K562 treated with DMSO at 1 percent for 12 hours (cell line): Measurements from ENCODE around the gene KCNK7. TPM values are rescaled to one million over a fixed set of nuclear protein-coding genes. Genes with fewer than 3 reads are reported as not detected.

Experiments used
- total RNA-seq: library from RNA; unstranded; fragments of 300-600 nt; gene quantifications from 2 replicates; pipeline ENCODE4 v1.2.3, GENCODE V29; 2022; ENCODE audit not compliant: insufficient read depth

KCNK7 gene
- not detected in 2 replicates for total RNA-seq

GRCh38 chr11:65595543-65596281 is at the start of gene KCNK7:
KCNK7 (minus strand) TSS chr11:65595800; CDS start chr11:65595772, 28 bp downstream.

GRCh38 chr11:65637794-65638419 is 42.3 kb upstream of the KCNK7 start, which contains the start of gene SIPA1:
SIPA1 (plus strand) TSS chr11:65638101; CDS start chr11:65640922, 2,821 bp downstream.

GRCh38 chr11:65615229-65615949 is 19.8 kb upstream of the KCNK7 start, which contains the start of gene PCNX3:
PCNX3 (plus strand) TSS chr11:65615776; CDS start chr11:65616312, 536 bp downstream.

GRCh38 chr11:65575568-65576231 is 19.9 kb downstream of the KCNK7 start, which contains the start of gene EHBP1L1:
EHBP1L1 (plus strand) TSS chr11:65576053; CDS start chr11:65576303, 250 bp downstream.

GRCh38 chr11:65572356-65573051 is 23.1 kb downstream of the KCNK7 start, which contains the start of gene FAM89B:
FAM89B (plus strand) TSS chr11:65572538; CDS start chr11:65572670, 132 bp downstream.

GRCh38 chr11:65569973-65570918 is 25.4 kb downstream of the KCNK7 start, which contains the start of gene ZNRD2:
ZNRD2 (plus strand) TSS chr11:65570477; CDS start chr11:65570492, 15 bp downstream.

GRCh38 chr11:65558002-65558929 is 37.3 kb downstream of the KCNK7 start, which contains the start of gene LTBP3:
LTBP3 (minus strand) TSS chr11:65558359; CDS start chr11:65557959, 400 bp downstream.

Other genes with a start within 250 kb of the KCNK7 start
- 6.5 and 7.1 TPM in 2 replicates for gene TIGD3, start 241.0 kb downstream of the KCNK7 start, total RNA-seq
- gene SLC25A45, start 213.2 kb downstream of the KCNK7 start, total RNA-seq = 0.65 and 1.1 TPM in 2 replicates
- 35.7 and 51.6 TPM in 2 replicates for gene FRMD8, start 209.2 kb downstream of the KCNK7 start, total RNA-seq
- 9.8 and 52.5 TPM in 2 replicates for gene NEAT1, start 173.0 kb downstream of the KCNK7 start, total RNA-seq
- 148 and 227 TPM in 2 replicates for gene MALAT1, start 96.8 kb downstream of the KCNK7 start, total RNA-seq
- 110 and 115 TPM in 2 replicates for gene SCYL1, start 70.7 kb downstream of the KCNK7 start, total RNA-seq
- gene LTBP3, start 37.4 kb downstream of the KCNK7 start, total RNA-seq = 34.0 and 34.5 TPM in 2 replicates
- 42.5 and 54.0 TPM in 2 replicates for gene ZNRD2, start 25.3 kb downstream of the KCNK7 start, total RNA-seq
- 94.7 and 125 TPM in 2 replicates for gene FAM89B, start 23.3 kb downstream of the KCNK7 start, total RNA-seq
- gene EHBP1L1, start 19.7 kb downstream of the KCNK7 start, total RNA-seq = 47.2 and 71.8 TPM in 2 replicates
- gene MAP3K11, start 18.4 kb upstream of the KCNK7 start, total RNA-seq = 58.8 and 67.8 TPM in 2 replicates
- gene PCNX3, start 20.0 kb upstream of the KCNK7 start, total RNA-seq = 29.9 and 49.8 TPM in 2 replicates
- gene SIPA1, start 42.3 kb upstream of the KCNK7 start, total RNA-seq = 53.3 and 65.6 TPM in 2 replicates
- gene RELA, start 67.1 kb upstream of the KCNK7 start, total RNA-seq = 40.4 and 85.8 TPM in 2 replicates
- gene KAT5, start 116.5 kb upstream of the KCNK7 start, total RNA-seq = 34.6 and 39.5 TPM in 2 replicates
- 31.8 and 55.6 TPM in 2 replicates for gene RNASEH2C, start 125.0 kb upstream of the KCNK7 start, total RNA-seq
- 16.1 and 36.7 TPM in 2 replicates for gene AP5B1, start 185.2 kb upstream of the KCNK7 start, total RNA-seq
- gene OVOL1, start 191.3 kb upstream of the KCNK7 start, total RNA-seq = not detected in 2 replicates
- not detected in 2 replicates for gene SNX32, start 238.2 kb upstream of the KCNK7 start, total RNA-seq